HepG2 (cell line): ENCODE measurements around the gene SCAF11. TPM values are rescaled to one million over a fixed set of nuclear protein-coding genes. Genes with fewer than 3 reads are reported as not detected.

ENCODE experiments used
- ATAC-seq: fragments of 200-7000 bp; cut with Tn5 transposase; 3 replicates; pipeline ENCODE4 v1.9.1; 2020; ENCODE audit warnings: mild to moderate bottlenecking, moderate library complexity
- BruUV-seq: library from RNA; stranded (reverse); fragments of 400-500 nt; replicated peaks from 2 replicates; lab custom pipeline; 2021; lab: Mats Ljungman, UMichigan
- CTCF ChIA-PET: fragments of 300-600 bp; formaldehyde crosslinking; extraction: SDS; loops from one replicate; lab custom pipeline; 2021; ENCODE audit warnings: low total read pairs, inconsistent platforms, low intra/inter-chr PET ratio; lab: Yijun Ruan, JAX
- POLR2A ChIA-PET: fragments of 350-600 bp; sonication (Branson Sonifier 250); formaldehyde crosslinking; loops from one replicate; lab custom pipeline; 2020; ENCODE audit warnings: antibody characterized with exemption, inconsistent platforms; lab: Yijun Ruan, JAX
- DNase-seq: peaks from one replicate; pipeline ENCODE4 v3.0.0-alpha.2; 2015; ENCODE audit warnings: low spot score
- FAIRE-seq: peaks from 3 replicates; lab custom pipeline; 2011; peaks lifted over from hg19 to GRCh38; lab: Jason Lieb, UNC
- H2AFZ ChIP-seq: one replicate; pipeline ENCODE4 v1.6.1; 2011; ENCODE audit warnings: low read length, inconsistent platforms
- H3K27ac ChIP-seq: fragments of 300-600 bp; 3 replicates; pipeline ENCODE4 v1.8.0; 2011; ENCODE audit warnings: mixed run types, mild to moderate bottlenecking, mixed read lengths, low read length, inconsistent platforms; ENCODE audit not compliant: insufficient read depth; ENCODE audit errors: extremely low read length
- H3K27me3 ChIP-seq, 2 experiments: fragments of 200-600 bp in 1 of 2; 2 replicates in 1 of 2; 3 replicates in 1 of 2; pipeline versions ENCODE4 v1.6.0 to v1.8.0; 2011; ENCODE audit warnings: low read length in 2 of 2, mild to moderate bottlenecking in 2 of 2, moderate library complexity in 2 of 2, inconsistent platforms in 1 of 2; ENCODE audit not compliant: insufficient read depth in 2 of 2, control insufficient read depth in 1 of 2
- H3K36me3 ChIP-seq, 2 experiments: fragments of 200-600 bp in 1 of 2; replicated peaks in 1 of 2; 2 replicates in 1 of 2; 3 replicates in 1 of 2; pipeline versions ENCODE4 v1.5.1 to v1.8.0; 2011; ENCODE audit warnings: low read length in 2 of 2, inconsistent platforms in 1 of 2; ENCODE audit not compliant: insufficient read depth in 2 of 2, control insufficient read depth in 1 of 2
- H3K4me1 ChIP-seq: 2 replicates; pipeline ENCODE4 v1.5.1; 2012; ENCODE audit warnings: low read length, inconsistent platforms; ENCODE audit not compliant: insufficient read depth
- H3K4me2 ChIP-seq: 2 replicates; pipeline ENCODE4 v1.6.0; 2011; ENCODE audit warnings: low read depth, low read length, inconsistent platforms
- H3K4me3 ChIP-seq, 3 experiments: fragments of 200-600 bp in 1 of 3; sonication (generic), shearing (Covaris generic) in 1 of 3; replicated peaks in 1 of 3; 2 replicates each; pipeline ENCODE4 v1.5.1; 2011 to 2016; ENCODE audit warnings: low read length in 3 of 3, inconsistent platforms in 2 of 3, low read depth in 2 of 3, mild to moderate bottlenecking in 2 of 3, control low read depth in 1 of 3, mixed read lengths in 1 of 3; ENCODE audit not compliant: insufficient read depth in 1 of 3
- H3K79me2 ChIP-seq: one replicate; pipeline ENCODE4 v1.6.1; 2011; ENCODE audit warnings: low read length, inconsistent platforms; ENCODE audit not compliant: insufficient read depth
- H3K9ac ChIP-seq: 2 replicates; pipeline ENCODE4 v1.6.0; 2011; ENCODE audit warnings: mild to moderate bottlenecking, low read depth, low read length, inconsistent platforms; ENCODE audit not compliant: insufficient read depth
- H3K9me3 ChIP-seq: 2 replicates; pipeline ENCODE4 v1.5.1; 2012; ENCODE audit warnings: mild to moderate bottlenecking, low read length
- H4K20me1 ChIP-seq: 2 replicates; pipeline ENCODE4 v1.6.0; 2011; ENCODE audit warnings: inconsistent platforms, mild to moderate bottlenecking, low read length, moderate library complexity; ENCODE audit not compliant: insufficient read depth
- GFI1 ChIP-seq: sonication (generic); formaldehyde crosslinking; IDR thresholded peaks from 2 replicates; pipeline ENCODE4 v1.5.0; 2020; ENCODE audit warnings: missing genetic modification reagents, mild to moderate bottlenecking, borderline replicate concordance
- HDAC2 ChIP-seq: sonication (generic); formaldehyde crosslinking; IDR thresholded peaks from 2 replicates; pipeline ENCODE4 v1.4.0; 2020; ENCODE audit warnings: missing genetic modification reagents
- JDP2 ChIP-seq: sonication (generic); formaldehyde crosslinking; IDR thresholded peaks from 2 replicates; pipeline ENCODE4 v1.8.1; 2022; ENCODE audit warnings: missing genetic modification reagents, borderline replicate concordance
- MLLT10 ChIP-seq: sonication (generic); formaldehyde crosslinking; IDR thresholded peaks from 2 replicates; pipeline ENCODE4 v1.4.0; 2020; ENCODE audit warnings: missing genetic modification reagents
- PAX8 ChIP-seq: sonication (generic); formaldehyde crosslinking; IDR thresholded peaks from 2 replicates; pipeline ENCODE4 v1.8.0; 2022; ENCODE audit warnings: mild to moderate bottlenecking, missing genetic modification reagents, borderline replicate concordance
- RARG ChIP-seq: sonication (generic); formaldehyde crosslinking; IDR thresholded peaks from 2 replicates; pipeline ENCODE4 v1.4.0; 2020; ENCODE audit warnings: low read depth, mild to moderate bottlenecking, missing genetic modification reagents
- SRSF9 ChIP-seq: fragments of 200-400 bp; formaldehyde crosslinking; IDR thresholded peaks from 2 replicates; pipeline ENCODE4 v1.6.1; 2018; ENCODE audit warnings: borderline replicate concordance, mild to moderate bottlenecking, low read depth, low read length; ENCODE audit not compliant: insufficient read depth, poor library complexity, severe bottlenecking
- ZNF274 ChIP-seq: sonication (generic); formaldehyde crosslinking; IDR thresholded peaks from 2 replicates; pipeline ENCODE4 v1.5.1; 2020; ENCODE audit warnings: mild to moderate bottlenecking, missing genetic modification reagents
- ZNF296 ChIP-seq: sonication (generic); formaldehyde crosslinking; conservative IDR thresholded peaks from 2 replicates; pipeline ENCODE4 v1.5.0; 2020; ENCODE audit warnings: mild to moderate bottlenecking, missing genetic modification reagents
- WGBS: methylation state at CpG from one replicate; pipeline ENCODE4 v1.1.6; 2017; ENCODE audit warnings: low lambda C conversion rate; 5-methylcytosine and 5-hydroxymethylcytosine counted together
- in situ Hi-C: cut with HindIII; loops from 2 replicates; pipeline ENCODE4 v1.10.0; 2017; ENCODE audit warnings: low pct_unique_long_range_greater_than_20kb; ENCODE audit not compliant: extremely low pct_ligation_motif_present
- intact Hi-C: fragments of 100-400 bp; cut with micrococcal nuclease; formaldehyde crosslinking; loops from one replicate; pipeline ENCODE4 v1.10.0; 2022; ENCODE audit not compliant: unreplicated experiment
- polyA plus RNA-seq, 8 experiments: library from polyadenylated mRNA; depleted of rRNA in 3 of 8; stranded (reverse) in 7 of 8; unstranded in 1 of 8; fragments of >200 nt; fragmentation: Illumina TruSeq in 4 of 8; extraction: Trizol in 4 of 8; gene quantifications; 2 replicates each; pipeline versions ENCODE4 v1.2.1 to v1.2.3, GENCODE V29; 2011 to 2016; ENCODE audit warnings: low read depth in 4 of 8, missing spikeins in 1 of 8, mixed read lengths in 1 of 8; ENCODE audit not compliant: insufficient read depth in 1 of 8
- total RNA-seq, 5 experiments: library from RNA; depleted of rRNA; stranded (reverse); fragments of >200 nt; fragmentation: Illumina TruSeq; extraction: Trizol; gene quantifications; 2 replicates each; pipeline ENCODE4 v1.2.3, GENCODE V29; 2016; ENCODE audit warnings: low read depth in 1 of 5
- TF ChIP-seq, protein P1 (sequence below): sonication (generic); formaldehyde crosslinking; IDR thresholded peaks from 2 replicates; pipeline ENCODE4 v1.4.0; 2020; ENCODE audit warnings: missing genetic modification reagents

Gene SCAF11
- total and polyA plus RNA-seq, 2 of the 13 experiments (the other 11 are each of a cell fraction or from before 2014, with no cell fraction given) = 26.9 to 38.3 TPM

- Histone ChIP-seq H3K27me3 (no peaks in the 10 kb centered on the region), H3K36me3 (peaks cover 1 to 11% of the 10 kb centered on the region in 2 experiments; a peak in 3 of 5 replicates), H3K4me2 (no peak overlapping the region), H3K79me2 (no peaks in the 10 kb centered on the region), H3K9ac (no peak overlapping the region), H3K4me3 (no peak overlapping the region), H4K20me1 (no peaks in the 10 kb centered on the region), H3K27ac (no peak overlapping the region), H2AFZ (no peak overlapping the region), H3K9me3 (no peaks in the 10 kb centered on the region), H3K4me1 (no peaks in the 10 kb centered on the region)
- in situ Hi-C loops = no loop called here
- no TSS peak for BruUV-seq
- POLR2A ChIA-PET = no interaction called here
- intact Hi-C loops = no loop called here
- TF ChIP-seq HDAC2 (CRISPR knock-in tag) = no peak
- TF ChIP-seq, protein P1, sequence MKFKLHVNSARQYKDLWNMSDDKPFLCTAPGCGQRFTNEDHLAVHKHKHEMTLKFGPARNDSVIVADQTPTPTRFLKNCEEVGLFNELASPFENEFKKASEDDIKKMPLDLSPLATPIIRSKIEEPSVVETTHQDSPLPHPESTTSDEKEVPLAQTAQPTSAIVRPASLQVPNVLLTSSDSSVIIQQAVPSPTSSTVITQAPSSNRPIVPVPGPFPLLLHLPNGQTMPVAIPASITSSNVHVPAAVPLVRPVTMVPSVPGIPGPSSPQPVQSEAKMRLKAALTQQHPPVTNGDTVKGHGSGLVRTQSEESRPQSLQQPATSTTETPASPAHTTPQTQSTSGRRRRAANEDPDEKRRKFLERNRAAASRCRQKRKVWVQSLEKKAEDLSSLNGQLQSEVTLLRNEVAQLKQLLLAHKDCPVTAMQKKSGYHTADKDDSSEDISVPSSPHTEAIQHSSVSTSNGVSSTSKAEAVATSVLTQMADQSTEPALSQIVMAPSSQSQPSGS (CRISPR knock-in tag) = no peak
- no peak for TF ChIP-seq MLLT10 (CRISPR knock-in tag)
- TF ChIP-seq PAX8 = no peak
- TF ChIP-seq SRSF9 = no peak
- no peak for TF ChIP-seq JDP2
- no peak for TF ChIP-seq ZNF296
- TF ChIP-seq GFI1 (CRISPR knock-in tag) = no peak
- no peak for TF ChIP-seq RARG (CRISPR knock-in tag)
- no peak for TF ChIP-seq ZNF274
- ATAC-seq (no peak), FAIRE-seq (no peak), DNase-seq (no peak)
- WGBS = 94% methylated on average over 4 of the region's 4 CpGs
- CTCF ChIA-PET = no interaction called here
Observed at GRCh38 chr12:45907955-45908354, 82.4 kb downstream of the SCAF11 start.
